Memory B cell (primary cell): ENCODE results near the gene TRPM3.

ENCODE experiments used
- ATAC-seq: fragments of 150-1000 bp; cut with Tn5 transposase; 2 replicates; pipeline ENCODE4 v1.10.0; 2021; ENCODE audit warnings: low read depth, mild to moderate bottlenecking, moderate library complexity
- DNase-seq, 2 donors: peaks; one replicate each; pipeline ENCODE4 v3.0.0; 2022; ENCODE audit warnings: low spot score in 2 of 2
- H3K27ac Mint-ChIP-seq: one replicate; pipeline ENCODE4 v1.8.0; 2022; ENCODE audit warnings: mild to moderate bottlenecking, moderate library complexity, mixed read lengths
- H3K27me3 Mint-ChIP-seq: one replicate; pipeline ENCODE4 v1.8.0; 2022; ENCODE audit warnings: mixed read lengths
- H3K36me3 Mint-ChIP-seq: one replicate; pipeline ENCODE4 v1.8.0; 2022; ENCODE audit warnings: mild to moderate bottlenecking, mixed read lengths
- H3K4me1 Mint-ChIP-seq: one replicate; pipeline ENCODE4 v1.8.0; 2022; ENCODE audit warnings: mixed read lengths
- H3K4me3 Mint-ChIP-seq: one replicate; pipeline ENCODE4 v1.8.0; 2022; ENCODE audit warnings: mild to moderate bottlenecking, moderate library complexity, mixed read lengths
- H3K9me3 Mint-ChIP-seq: one replicate; pipeline ENCODE4 v1.8.0; 2022; ENCODE audit warnings: mixed read lengths

Gene TRPM3

GRCh38 chr9:70816891-70817290 is 304.5 kb downstream of the TRPM3 start:
- Mint-ChIP-seq H3K36me3 (no peaks in the 10 kb centered on the region), H3K27me3 (no peaks in the 10 kb centered on the region), H3K27ac (no peak overlapping the region), H3K9me3 (peaks cover 7% of the 10 kb centered on the region), H3K4me1 (no peaks in the 10 kb centered on the region), H3K4me3 (no peak overlapping the region)
- no peak for DNase-seq
- no peak for ATAC-seq

- Mint-ChIP-seq H3K4me3 (no peak overlapping the region), H3K27ac (no peak overlapping the region), H3K36me3 (no peaks in the 10 kb centered on the region), H3K27me3 (no peaks in the 10 kb centered on the region), H3K9me3 (peaks cover 7% of the 10 kb centered on the region), H3K4me1 (no peaks in the 10 kb centered on the region)
- ATAC-seq (no peak), DNase-seq (no peak)
Observed at GRCh38 chr9:70816316-70816715, 305.1 kb downstream of the TRPM3 start.

GRCh38 chr9:70814597-70814996 is 306.8 kb downstream of the TRPM3 start:
- no peaks in the 10 kb centered on the region for H3K36me3 Mint-ChIP-seq
- no peak overlapping the region for H3K4me3 Mint-ChIP-seq
- H3K27me3 Mint-ChIP-seq = peaks cover 3% of the 10 kb centered on the region
- ATAC-seq (no peak), DNase-seq (no peak)
- no peak overlapping the region for H3K27ac Mint-ChIP-seq
- peaks cover 7% of the 10 kb centered on the region for H3K9me3 Mint-ChIP-seq
- H3K4me1 Mint-ChIP-seq = no peaks in the 10 kb centered on the region

- Mint-ChIP-seq H3K27ac (no peak overlapping the region), H3K4me1 (no peaks in the 10 kb centered on the region), H3K36me3 (no peaks in the 10 kb centered on the region), H3K9me3 (peaks cover 7% of the 10 kb centered on the region), H3K4me3 (no peak overlapping the region), H3K27me3 (peaks cover 3% of the 10 kb centered on the region)
- DNase-seq (no peak), ATAC-seq (no peak)
Observed at GRCh38 chr9:70813141-70813540, 308.3 kb downstream of the TRPM3 start.

- DNase-seq = no peak
- H3K36me3 Mint-ChIP-seq = no peaks in the 10 kb centered on the region
- H3K27me3 Mint-ChIP-seq = peaks cover 3% of the 10 kb centered on the region
- no peak overlapping the region for H3K27ac Mint-ChIP-seq
- no peaks in the 10 kb centered on the region for H3K4me1 Mint-ChIP-seq
- H3K4me3 Mint-ChIP-seq = no peak overlapping the region
- ATAC-seq = no peak
- H3K9me3 Mint-ChIP-seq = peaks cover 7% of the 10 kb centered on the region
Observed at GRCh38 chr9:70811638-70812037, 309.8 kb downstream of the TRPM3 start.

- no peaks in the 10 kb centered on the region for H3K4me1 Mint-ChIP-seq
- no peak for DNase-seq
- H3K9me3 Mint-ChIP-seq = peaks cover 2% of the 10 kb centered on the region
- no peak for ATAC-seq
- H3K4me3 Mint-ChIP-seq = no peak overlapping the region
- H3K27me3 Mint-ChIP-seq = peaks cover 9% of the 10 kb centered on the region
- no peaks in the 10 kb centered on the region for H3K36me3 Mint-ChIP-seq
- H3K27ac Mint-ChIP-seq = no peak overlapping the region
Observed at GRCh38 chr9:70806875-70807274, 314.5 kb downstream of the TRPM3 start.

- DNase-seq = no peak
- Mint-ChIP-seq H3K9me3 (peaks cover 2% of the 10 kb centered on the region), H3K27ac (no peak overlapping the region), H3K4me3 (no peak overlapping the region), H3K4me1 (no peaks in the 10 kb centered on the region), H3K27me3 (peaks cover 9% of the 10 kb centered on the region), H3K36me3 (no peaks in the 10 kb centered on the region)
- ATAC-seq = no peak
Observed at GRCh38 chr9:70805949-70806348, 315.5 kb downstream of the TRPM3 start.

- H3K36me3 Mint-ChIP-seq = no peaks in the 10 kb centered on the region
- DNase-seq (no peak), ATAC-seq (no peak)
- H3K4me1 Mint-ChIP-seq = no peaks in the 10 kb centered on the region
- H3K27ac Mint-ChIP-seq = no peak overlapping the region
- peaks cover 6% of the 10 kb centered on the region for H3K27me3 Mint-ChIP-seq
- H3K4me3 Mint-ChIP-seq = no peak overlapping the region
- H3K9me3 Mint-ChIP-seq = peaks cover 2% of the 10 kb centered on the region
Observed at GRCh38 chr9:70802758-70803436, 318.5 kb downstream of the TRPM3 start.

- H3K4me1 Mint-ChIP-seq = no peaks in the 10 kb centered on the region
- no peaks in the 10 kb centered on the region for H3K36me3 Mint-ChIP-seq
- peaks cover 6% of the 10 kb centered on the region for H3K27me3 Mint-ChIP-seq
- ATAC-seq = no peak
- no peak overlapping the region for H3K4me3 Mint-ChIP-seq
- H3K9me3 Mint-ChIP-seq = peaks cover 2% of the 10 kb centered on the region
- DNase-seq = no peak
- H3K27ac Mint-ChIP-seq = no peak overlapping the region
Observed at GRCh38 chr9:70802206-70802605, 319.2 kb downstream of the TRPM3 start.

GRCh38 chr9:70801181-70801829 is 320.1 kb downstream of the TRPM3 start:
- ATAC-seq (no peak), DNase-seq (no peak)
- no peaks in the 10 kb centered on the region for H3K36me3 Mint-ChIP-seq
- no peak overlapping the region for H3K4me3 Mint-ChIP-seq
- no peaks in the 10 kb centered on the region for H3K4me1 Mint-ChIP-seq
- no peak overlapping the region for H3K27ac Mint-ChIP-seq
- peaks cover 2% of the 10 kb centered on the region for H3K9me3 Mint-ChIP-seq
- H3K27me3 Mint-ChIP-seq = peaks cover 6% of the 10 kb centered on the region

GRCh38 chr9:70798018-70798417 is 323.4 kb downstream of the TRPM3 start:
- ATAC-seq (no peak), DNase-seq (no peak)
- Mint-ChIP-seq H3K27ac (no peak overlapping the region), H3K4me1 (no peaks in the 10 kb centered on the region), H3K27me3 (no peaks in the 10 kb centered on the region), H3K36me3 (no peaks in the 10 kb centered on the region), H3K4me3 (no peak overlapping the region), H3K9me3 (no peaks in the 10 kb centered on the region)

- Mint-ChIP-seq H3K27me3 (peaks cover 2% of the 10 kb centered on the region), H3K9me3 (no peaks in the 10 kb centered on the region), H3K27ac (no peak overlapping the region), H3K4me1 (no peaks in the 10 kb centered on the region), H3K36me3 (no peaks in the 10 kb centered on the region), H3K4me3 (no peak overlapping the region)
- no peak for ATAC-seq
- no peak for DNase-seq
Observed at GRCh38 chr9:70795841-70796240, 325.6 kb downstream of the TRPM3 start.

- no peak for DNase-seq
- Mint-ChIP-seq H3K27me3 (peaks cover 2% of the 10 kb centered on the region), H3K4me1 (no peaks in the 10 kb centered on the region), H3K4me3 (no peak overlapping the region), H3K27ac (no peak overlapping the region), H3K36me3 (no peaks in the 10 kb centered on the region), H3K9me3 (no peaks in the 10 kb centered on the region)
- ATAC-seq = no peak
Observed at GRCh38 chr9:70792796-70793195, 328.6 kb downstream of the TRPM3 start.

GRCh38 chr9:70791936-70792335 is 329.5 kb downstream of the TRPM3 start:
- H3K4me3 Mint-ChIP-seq = no peak overlapping the region
- DNase-seq (no peak), ATAC-seq (no peak)
- no peak overlapping the region for H3K27ac Mint-ChIP-seq
- H3K27me3 Mint-ChIP-seq = peaks cover 2% of the 10 kb centered on the region
- no peaks in the 10 kb centered on the region for H3K36me3 Mint-ChIP-seq
- no peaks in the 10 kb centered on the region for H3K9me3 Mint-ChIP-seq
- H3K4me1 Mint-ChIP-seq = no peaks in the 10 kb centered on the region

GRCh38 chr9:70789086-70789485 is 332.3 kb downstream of the TRPM3 start:
- no peak overlapping the region for H3K4me3 Mint-ChIP-seq
- no peak overlapping the region for H3K27ac Mint-ChIP-seq
- peaks cover 2% of the 10 kb centered on the region for H3K27me3 Mint-ChIP-seq
- ATAC-seq = no peak
- no peaks in the 10 kb centered on the region for H3K36me3 Mint-ChIP-seq
- no peak for DNase-seq
- no peaks in the 10 kb centered on the region for H3K9me3 Mint-ChIP-seq
- H3K4me1 Mint-ChIP-seq = no peaks in the 10 kb centered on the region
